Upper lobe of left lung (tissue), 4 donors: Measurements from ENCODE around the gene OPN5.

Experiments used
- CTCF ChIP-seq, 6 experiments: fragments of 450-650 bp in 4 of 6; fragments of 200-600 bp in 2 of 6; sonication (generic) in 2 of 6; IDR thresholded peaks; one replicate each; pipeline ENCODE4 v1.5.1; 2016 to 2019; ENCODE audit warnings: antibody characterized with exemption in 6 of 6
- EP300 ChIP-seq, 4 donors: sonication (generic); formaldehyde crosslinking; IDR thresholded peaks; one replicate each; pipeline ENCODE4 v1.5.1; 2017; ENCODE audit warnings: antibody characterized with exemption in 4 of 4, control low read depth in 2 of 4
- POLR2AphosphoS5 ChIP-seq, 2 donors: sonication (generic); formaldehyde crosslinking; IDR thresholded peaks; one replicate each; pipeline ENCODE4 v1.5.1; 2017; ENCODE audit warnings: antibody characterized with exemption in 2 of 2

- TF ChIP-seq CTCF (IDR thresholded peaks at IDR 0.05) (no peak), POLR2AphosphoS5 (IDR thresholded peaks at IDR 0.05) (no peak), EP300 (IDR thresholded peaks at IDR 0.05) (no peak)
Measured at GRCh38 chr6:47781732-47782131, at the start of gene OPN5.
